PC-3 (cell line): Measurements from ENCODE around the gene PRKACA. TPM values are rescaled to one million over a fixed set of nuclear protein-coding genes. Genes with fewer than 3 reads are reported as not detected.

Experiments
- ATAC-seq: fragments of 200-7000 bp; cut with Tn5 transposase; 2 replicates; pipeline ENCODE4 v1.9.1; 2020; ENCODE audit warnings: mild to moderate bottlenecking, moderate library complexity
- BruUV-seq: library from RNA; stranded (reverse); fragments of 400-500 nt; replicated peaks from 2 replicates; lab custom pipeline; 2021; lab: Mats Ljungman, UMichigan
- CTCF ChIA-PET: fragments of 300-600 bp; sonication (Branson Sonifier 250); formaldehyde crosslinking; loops from one replicate; lab custom pipeline; 2022; ENCODE audit warnings: antibody characterized with exemption; lab: Charles Lee
- POLR2A ChIA-PET: fragments of 300-600 bp; sonication (Branson Sonifier 250); formaldehyde crosslinking; loops from one replicate; lab custom pipeline; 2022; ENCODE audit warnings: antibody characterized with exemption; ENCODE audit not compliant: unreplicated experiment; lab: Charles Lee
- DNase-seq: peaks from one replicate; pipeline ENCODE4 v3.0.0-alpha.2; 2015
- H2AFZ ChIP-seq: fragments of 300-600 bp; sonication (generic); 2 replicates; pipeline ENCODE4 v1.6.0; 2016; ENCODE audit warnings: antibody characterized with exemption, low read length
- H3F3A ChIP-seq: fragments of 300-600 bp; sonication (generic); one replicate; pipeline ENCODE4 v1.6.0; 2017; ENCODE audit warnings: antibody characterized with exemption, low read length, control low read depth, mild to moderate bottlenecking; ENCODE audit not compliant: unreplicated experiment
- H3K27ac ChIP-seq: fragments of 300-600 bp; sonication (generic); 2 replicates; pipeline ENCODE4 v1.5.1; 2016; ENCODE audit warnings: mild to moderate bottlenecking, low read length
- H3K27me3 ChIP-seq: fragments of 300-600 bp; sonication (generic); 2 replicates; pipeline ENCODE4 v1.6.1; 2016; ENCODE audit warnings: low read length, mixed read lengths
- H3K36me3 ChIP-seq: fragments of 300-600 bp; sonication (generic); 2 replicates; pipeline ENCODE4 v1.6.1; 2016; ENCODE audit warnings: low read depth, mixed run types, low read length, mixed read lengths
- H3K4me1 ChIP-seq: fragments of 300-600 bp; sonication (generic); 2 replicates; pipeline ENCODE4 v1.5.1; 2016; ENCODE audit warnings: low read length; ENCODE audit not compliant: insufficient read depth
- H3K4me2 ChIP-seq: fragments of 300-600 bp; sonication (generic); 2 replicates; pipeline ENCODE4 v1.6.0; 2016; ENCODE audit warnings: low read length
- H3K4me3 ChIP-seq: fragments of 300-600 bp; sonication (generic); 2 replicates; pipeline ENCODE4 v1.5.1; 2016; ENCODE audit warnings: mild to moderate bottlenecking, low read length, mixed read lengths
- H3K79me2 ChIP-seq: fragments of 300-600 bp; sonication (generic); 2 replicates; pipeline ENCODE4 v1.6.1; 2017; ENCODE audit warnings: low read length, mixed read lengths
- H3K9ac ChIP-seq: fragments of 300-600 bp; sonication (generic); 2 replicates; pipeline ENCODE4 v1.6.0; 2016; ENCODE audit warnings: mild to moderate bottlenecking, low read length
- H3K9me2 ChIP-seq: fragments of 300-600 bp; sonication (generic); replicated peaks from 2 replicates; pipeline ENCODE4 v1.6.1; 2016; ENCODE audit warnings: mixed run types, low read length, mixed read lengths
- H3K9me3 ChIP-seq: fragments of 300-600 bp; sonication (generic); 2 replicates; pipeline ENCODE4 v1.6.1; 2016; ENCODE audit warnings: low read length, mixed read lengths
- H4K20me1 ChIP-seq: fragments of 300-600 bp; sonication (generic); 2 replicates; pipeline ENCODE4 v1.6.1; 2016; ENCODE audit warnings: low read length, mixed read lengths
- CTCF ChIP-seq: fragments of 300-600 bp; sonication (generic); conservative IDR thresholded peaks from 2 replicates; pipeline ENCODE4 v1.5.1; 2017; ENCODE audit warnings: antibody characterized with exemption, low read depth, mild to moderate bottlenecking, low read length
- EZH2 ChIP-seq: fragments of 300-600 bp; sonication (generic); IDR thresholded peaks from one replicate; pipeline ENCODE4 v1.6.1; 2017; ENCODE audit warnings: antibody characterized with exemption, mild to moderate bottlenecking, low read length; ENCODE audit not compliant: unreplicated experiment
- EZH2phosphoT487 ChIP-seq: fragments of 300-600 bp; sonication (generic); IDR thresholded peaks from 2 replicates; pipeline ENCODE4 v1.6.1; 2018; ENCODE audit warnings: mild to moderate bottlenecking, antibody characterized with exemption, low read length, borderline replicate concordance
- intact Hi-C: fragments of 100-400 bp; cut with micrococcal nuclease; formaldehyde crosslinking; loops from 2 replicates; pipeline ENCODE4 v1.9.0; 2023
- total RNA-seq: library from RNA; depleted of rRNA; stranded (reverse); fragments of >200 nt; gene quantifications from 2 replicates; pipeline ENCODE4 v1.2.3, GENCODE V29; 2014

PRKACA gene
- total RNA-seq, 1 experiment from 2014 or later = 50.2 TPM

- DNase-seq = peak; percentile 64
- peak overlapping the region; percentile 92 for H2AFZ ChIP-seq
- CTCF ChIA-PET = no interaction called here
These were observed 26.3 kb downstream of the PRKACA start for GRCh38 chr19:14091081-14091812.

GRCh38 chr19:14090509-14091080 is 27.0 kb downstream of the PRKACA start, which contains the start of gene SAMD1:
SAMD1 (minus strand) TSS chr19:14090751.
- H2AFZ ChIP-seq = peak within 1 kb of the TSS; percentile 92
- DNase-seq = peak; percentile 80

More at GRCh38 chr19:14091081-14091812, 26.3 kb downstream of the PRKACA start:
- H3K9me2 ChIP-seq = no peaks in the 10 kb centered on the region
- intact Hi-C loops = no loop called here
- no peak overlapping the region for H3K27ac ChIP-seq
- H3K9me3 ChIP-seq = peaks cover 7% of the 10 kb centered on the region; the same call in 1 of the 2 replicates
- H4K20me1 ChIP-seq = no peaks in the 10 kb centered on the region
- H3K4me2 ChIP-seq = peak overlapping the region; percentile 98
- H3K9ac ChIP-seq = peak overlapping the region; percentile 59
- H3F3A ChIP-seq = no peaks in the 10 kb centered on the region
- TF ChIP-seq CTCF = peak; percentile 63
- no peak for TF ChIP-seq EZH2phosphoT487
- TF ChIP-seq EZH2 = no peak
- ATAC-seq = peak; percentile 78
- peak overlapping the region; percentile 89 for H3K4me3 ChIP-seq
- no peaks in the 10 kb centered on the region for H3K27me3 ChIP-seq
- peaks cover 8% of the 10 kb centered on the region; the same call in 1 of the 2 replicates for H3K4me1 ChIP-seq
- H3K36me3 ChIP-seq = peaks cover 6% of the 10 kb centered on the region
- no peaks in the 10 kb centered on the region for H3K79me2 ChIP-seq
- POLR2A ChIA-PET = no interaction called here
- BruUV-seq = TSS peak; percentile 87

More at GRCh38 chr19:14090509-14091080, 27.0 kb downstream of the PRKACA start, which contains the start of gene SAMD1:
- Histone ChIP-seq H3K4me2 (peak within 1 kb of the TSS; percentile 98), H3K27me3 (no peaks in the 10 kb centered on the region), H3K9me2 (no peaks in the 10 kb centered on the region), H3K36me3 (peaks cover 6% of the 10 kb centered on the region), H3K9ac (peak within 1 kb of the TSS; percentile 59), H3K79me2 (no peaks in the 10 kb centered on the region), H3K4me1 (peaks cover 8% of the 10 kb centered on the region; the same call in 1 of the 2 replicates), H4K20me1 (no peaks in the 10 kb centered on the region), H3K4me3 (peak within 1 kb of the TSS; percentile 89), H3K27ac (no peak within 1 kb of the TSS), H3K9me3 (peaks cover 7% of the 10 kb centered on the region; the same call in 1 of the 2 replicates), H3F3A (no peaks in the 10 kb centered on the region)
- ChIA-PET POLR2A (no interaction called here), CTCF (interaction anchor here (0.6 to 0.9 kb wide), 2 partner anchors 17 to 46 kb away, joined by 3 to 11 read pairs; partner anchors contain the start of gene ASF1B)
- ATAC-seq = peak; percentile 52
- no peak for TF ChIP-seq EZH2phosphoT487
- TF ChIP-seq CTCF = no peak
- TF ChIP-seq EZH2 = no peak
- no TSS peak for BruUV-seq
- intact Hi-C loops = no loop called here
